ENCODE data around the gene HELZ. TPM values are rescaled to one million over a fixed set of nuclear protein-coding genes. Genes with fewer than 3 reads are reported as not detected.

Gene HELZ
- total RNA-seq, 1 donor from 2014 or later, result 51.1 TPM

GRCh38 chr17:67229109-67229955 lies 15.7 kb downstream of the HELZ start:
- FAIRE-seq (no peak), DNase-seq (ENCODE audit: low read depth) (no peak)
- no peak for TF ChIP-seq CTCF (IDR thresholded peaks at IDR 0.05; ENCODE audit: insufficient read depth, low read length, severe bottlenecking)
- Histone ChIP-seq H3K4me3 (ENCODE audit: low read depth, low read length) (no peak overlapping the region), H3K36me3 (ENCODE audit: control insufficient read depth, insufficient read depth, low read length) (peaks cover 2% of the 10 kb centered on the region), H3K27me3 (ENCODE audit: control insufficient read depth, insufficient read depth, low read length) (no peaks in the 10 kb centered on the region)

- Histone ChIP-seq H3K36me3 (ENCODE audit: control insufficient read depth, insufficient read depth, low read length) (peaks cover 2% of the 10 kb centered on the region), H3K4me3 (ENCODE audit: low read depth, low read length) (no peak overlapping the region), H3K27me3 (ENCODE audit: control insufficient read depth, insufficient read depth, low read length) (no peaks in the 10 kb centered on the region)
- TF ChIP-seq CTCF (IDR thresholded peaks at IDR 0.05; ENCODE audit: insufficient read depth, low read length, severe bottlenecking), result no peak
- no peak for FAIRE-seq
- no peak for DNase-seq (ENCODE audit: low read depth)
Observed at GRCh38 chr17:67227488-67227887, 17.5 kb downstream of the HELZ start.

- Histone ChIP-seq H3K4me3 (ENCODE audit: low read depth, low read length) (no peak overlapping the region), H3K36me3 (ENCODE audit: control insufficient read depth, insufficient read depth, low read length) (peaks cover 3% of the 10 kb centered on the region), H3K27me3 (ENCODE audit: control insufficient read depth, insufficient read depth, low read length) (no peaks in the 10 kb centered on the region)
- FAIRE-seq, result no peak
- TF ChIP-seq CTCF (IDR thresholded peaks at IDR 0.05; ENCODE audit: insufficient read depth, low read length, severe bottlenecking), result no peak
- no peak for DNase-seq (ENCODE audit: low read depth)
Observed at GRCh38 chr17:67225316-67225715, 19.7 kb downstream of the HELZ start.

GRCh38 chr17:67224736-67225135 lies 20.3 kb downstream of the HELZ start:
- Histone ChIP-seq H3K36me3 (ENCODE audit: control insufficient read depth, insufficient read depth, low read length) (peaks cover 4% of the 10 kb centered on the region), H3K4me3 (ENCODE audit: low read depth, low read length) (no peak overlapping the region), H3K27me3 (ENCODE audit: control insufficient read depth, insufficient read depth, low read length) (no peaks in the 10 kb centered on the region)
- FAIRE-seq (no peak), DNase-seq (ENCODE audit: low read depth) (no peak)
- TF ChIP-seq CTCF (IDR thresholded peaks at IDR 0.05; ENCODE audit: insufficient read depth, low read length, severe bottlenecking), result no peak

- H3K36me3 ChIP-seq (ENCODE audit: control insufficient read depth, insufficient read depth, low read length), result peaks cover 4% of the 10 kb centered on the region
- DNase-seq (ENCODE audit: low read depth) (no peak), FAIRE-seq (no peak)
- H3K4me3 ChIP-seq (ENCODE audit: low read depth, low read length), result no peak overlapping the region
- no peaks in the 10 kb centered on the region for H3K27me3 ChIP-seq (ENCODE audit: control insufficient read depth, insufficient read depth, low read length)
- no peak for TF ChIP-seq CTCF (IDR thresholded peaks at IDR 0.05; ENCODE audit: insufficient read depth, low read length, severe bottlenecking)
Observed at GRCh38 chr17:67223924-67224323, 21.1 kb downstream of the HELZ start.

Data from bronchial epithelial cell (primary cell).